ENCODE results near the gene SCLY. TPM values are rescaled to one million over a fixed set of nuclear protein-coding genes. Genes with fewer than 3 reads are reported as not detected.
"Not testable (repeated sequence)": the region's sequence is repeated elsewhere in the genome, so short reads cannot be mapped to it uniquely, and the experiment has no call there.

Gene SCLY
- polyA plus RNA-seq, 1 experiment, result 11.2 TPM

DNA sequence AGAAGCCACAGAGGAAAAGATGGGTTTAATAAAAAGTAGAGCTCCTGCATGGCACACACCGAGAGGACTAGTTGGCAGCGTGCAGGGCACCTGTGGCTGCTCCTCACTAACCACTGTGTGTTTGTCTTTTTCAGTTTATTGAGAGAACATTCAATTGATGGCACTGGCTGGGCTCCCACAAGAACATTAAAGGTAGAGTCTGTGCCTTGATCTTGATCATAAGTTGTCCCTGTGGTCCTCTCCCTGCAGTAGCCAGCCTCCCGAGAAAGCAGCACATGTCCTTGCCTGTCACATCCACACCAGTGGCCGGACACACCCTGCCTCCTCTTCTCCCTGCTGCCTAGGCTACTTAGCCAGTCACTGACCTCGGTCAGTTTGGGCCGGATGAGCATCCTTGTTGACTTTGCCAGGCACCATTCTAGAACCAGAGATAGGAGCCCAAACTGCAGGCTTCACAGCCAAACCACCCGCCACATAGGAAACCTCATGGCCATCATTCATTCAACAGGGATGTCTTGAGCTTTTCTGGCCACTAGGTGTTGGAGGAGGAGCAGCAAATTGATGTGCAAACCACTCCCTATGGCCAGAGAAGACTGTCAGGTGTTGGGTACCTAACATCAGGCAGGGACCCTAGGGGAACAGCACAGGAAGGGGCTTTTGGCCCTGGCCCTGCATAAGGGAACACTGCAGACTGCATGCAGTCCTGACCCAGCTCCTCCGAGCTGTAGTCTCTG, 30.2 kb upstream of the SCLY start:
- TF ChIP-seq, protein P1, sequence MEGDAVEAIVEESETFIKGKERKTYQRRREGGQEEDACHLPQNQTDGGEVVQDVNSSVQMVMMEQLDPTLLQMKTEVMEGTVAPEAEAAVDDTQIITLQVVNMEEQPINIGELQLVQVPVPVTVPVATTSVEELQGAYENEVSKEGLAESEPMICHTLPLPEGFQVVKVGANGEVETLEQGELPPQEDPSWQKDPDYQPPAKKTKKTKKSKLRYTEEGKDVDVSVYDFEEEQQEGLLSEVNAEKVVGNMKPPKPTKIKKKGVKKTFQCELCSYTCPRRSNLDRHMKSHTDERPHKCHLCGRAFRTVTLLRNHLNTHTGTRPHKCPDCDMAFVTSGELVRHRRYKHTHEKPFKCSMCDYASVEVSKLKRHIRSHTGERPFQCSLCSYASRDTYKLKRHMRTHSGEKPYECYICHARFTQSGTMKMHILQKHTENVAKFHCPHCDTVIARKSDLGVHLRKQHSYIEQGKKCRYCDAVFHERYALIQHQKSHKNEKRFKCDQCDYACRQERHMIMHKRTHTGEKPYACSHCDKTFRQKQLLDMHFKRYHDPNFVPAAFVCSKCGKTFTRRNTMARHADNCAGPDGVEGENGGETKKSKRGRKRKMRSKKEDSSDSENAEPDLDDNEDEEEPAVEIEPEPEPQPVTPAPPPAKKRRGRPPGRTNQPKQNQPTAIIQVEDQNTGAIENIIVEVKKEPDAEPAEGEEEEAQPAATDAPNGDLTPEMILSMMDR (IDR thresholded peaks at IDR 0.05; ENCODE audit: low read depth, low read length), result no peak
- Histone ChIP-seq H3K27me3 (ENCODE audit: control insufficient read depth, insufficient read depth, low read length) (no peaks in the 10 kb centered on the region), H3K9me3 (ENCODE audit: control insufficient read depth, insufficient read depth, low read length) (no peaks in the 10 kb centered on the region), H3K27ac (ENCODE audit: low read depth, low read length) (no peak overlapping the region), H3K4me3 (ENCODE audit: low read depth, low read length) (no peak overlapping the region)
- ChIA-PET CTCF (no interaction called here), POLR2A (no interaction called here)
- DNase-seq (ENCODE audit: low read depth, low spot score), result no peak

DNA sequence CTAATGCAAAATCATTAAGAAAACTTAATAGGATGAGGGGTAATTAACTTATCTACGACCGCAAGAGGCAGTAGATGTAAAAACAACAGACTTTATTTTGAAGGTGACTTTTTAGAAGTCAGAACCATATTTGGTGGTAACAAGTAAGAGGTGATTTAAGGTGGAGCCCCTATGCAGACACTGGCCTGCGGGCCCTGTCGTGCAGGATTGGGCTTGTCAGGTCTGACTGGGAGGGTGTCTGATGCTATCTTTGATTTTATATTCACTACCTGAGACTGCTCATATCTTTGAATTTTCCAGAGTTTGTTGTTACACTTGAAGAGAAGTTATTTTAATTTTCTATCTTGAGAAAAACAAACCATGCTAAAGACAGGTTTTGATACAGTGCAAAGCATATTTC, 29.1 kb upstream of the SCLY start:
- Histone ChIP-seq H3K9me3 (ENCODE audit: control insufficient read depth, insufficient read depth, low read length) (no peaks in the 10 kb centered on the region), H3K27ac (ENCODE audit: low read depth, low read length) (no peak overlapping the region), H3K4me3 (ENCODE audit: low read depth, low read length) (no peak overlapping the region), H3K27me3 (ENCODE audit: control insufficient read depth, insufficient read depth, low read length) (no peaks in the 10 kb centered on the region)
- DNase-seq (ENCODE audit: low read depth, low spot score), result no peak
- TF ChIP-seq, protein P1 (IDR thresholded peaks at IDR 0.05; ENCODE audit: low read depth, low read length), result no peak
- ChIA-PET POLR2A (no interaction called here), CTCF (no interaction called here)

DNA sequence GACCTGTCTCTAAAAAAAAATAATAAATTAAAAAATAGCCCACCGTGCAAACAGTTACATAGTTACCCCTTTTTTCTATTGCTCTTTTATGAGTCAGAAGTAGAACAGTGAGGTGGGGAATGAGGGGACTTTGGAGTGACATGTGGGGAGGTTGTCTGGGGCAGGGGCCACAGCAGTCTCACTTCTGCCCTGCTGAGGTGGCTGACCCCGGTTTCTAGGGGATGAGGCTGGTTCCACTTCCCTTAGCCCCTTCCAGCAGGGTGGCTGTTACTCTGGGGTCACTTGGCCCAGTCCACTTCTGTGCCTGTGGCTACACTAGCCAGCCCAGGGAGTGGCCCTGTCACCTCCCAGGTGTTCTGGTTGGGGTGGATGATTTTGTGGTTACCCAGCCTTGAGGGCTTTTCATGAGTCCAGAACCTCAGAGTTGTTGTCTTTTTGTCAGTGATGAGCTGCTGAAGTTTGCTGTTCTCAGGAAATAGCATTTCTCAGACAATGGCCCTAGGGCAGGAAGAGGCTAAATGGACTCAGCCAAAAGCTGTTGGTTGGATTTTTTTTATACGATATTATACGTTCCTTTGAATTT, 28.0 kb upstream of the SCLY start:
- H3K4me3 ChIP-seq (ENCODE audit: low read depth, low read length), result no peak overlapping the region
- no peak for DNase-seq (ENCODE audit: low read depth, low spot score)
- TF ChIP-seq, protein P1 (IDR thresholded peaks at IDR 0.05; ENCODE audit: low read depth, low read length), result no peak
- ChIA-PET CTCF (no interaction called here), POLR2A (no interaction called here)
- no peak overlapping the region for H3K27ac ChIP-seq (ENCODE audit: low read depth, low read length)
- H3K9me3 ChIP-seq (ENCODE audit: control insufficient read depth, insufficient read depth, low read length), result no peaks in the 10 kb centered on the region
- no peaks in the 10 kb centered on the region for H3K27me3 ChIP-seq (ENCODE audit: control insufficient read depth, insufficient read depth, low read length)

DNA sequence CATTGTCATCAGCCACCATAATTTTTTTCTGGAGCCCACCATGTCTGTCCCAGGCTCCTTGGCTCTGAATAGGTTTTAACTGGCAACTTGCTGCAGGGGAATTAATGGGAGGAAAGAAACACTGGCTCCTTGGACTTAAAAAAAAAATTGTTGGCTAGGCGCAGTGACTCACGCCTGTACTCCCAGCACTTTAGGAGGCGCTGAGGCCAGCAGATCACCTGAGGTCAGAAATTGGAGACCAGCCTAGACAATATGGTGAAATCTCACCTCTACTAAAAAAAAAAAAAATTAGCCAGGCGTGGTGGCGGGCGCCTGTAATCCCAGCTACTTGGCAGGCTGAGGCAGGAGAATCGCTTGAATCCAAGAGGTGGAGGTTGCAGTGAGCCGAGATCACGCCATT, 26.8 kb upstream of the SCLY start:
- POLR2A ChIA-PET; CTCF ChIA-PET; H3K27ac ChIP-seq (ENCODE audit: low read depth, low read length); H3K9me3 ChIP-seq (ENCODE audit: control insufficient read depth, insufficient read depth, low read length); H3K4me3 ChIP-seq (ENCODE audit: low read depth, low read length); DNase-seq (ENCODE audit: low read depth, low spot score); H3K27me3 ChIP-seq (ENCODE audit: control insufficient read depth, insufficient read depth, low read length): not testable (repeated sequence)

DNA sequence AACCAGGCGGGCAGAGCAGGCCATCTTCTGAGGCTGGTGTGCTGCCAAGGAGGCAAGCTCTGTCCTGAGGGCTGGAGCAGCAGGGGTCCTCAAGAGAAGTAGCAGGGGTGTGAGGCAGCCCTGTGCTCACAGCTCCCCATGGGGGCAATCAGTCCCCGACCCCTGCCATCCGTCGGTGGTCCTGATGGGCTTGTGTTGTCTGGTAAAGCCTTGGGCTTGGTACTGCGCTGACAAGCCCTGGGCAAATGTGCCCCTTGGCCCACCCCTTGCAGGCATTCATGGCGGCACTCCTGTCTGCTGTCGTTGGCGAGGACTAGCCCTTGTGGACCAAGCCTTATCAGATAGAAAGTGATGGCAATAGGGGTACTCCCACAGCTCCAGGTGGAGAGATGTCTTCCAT, 22.6 kb upstream of the SCLY start:
- ChIA-PET CTCF (no interaction called here), POLR2A (no interaction called here)
- Histone ChIP-seq H3K4me3 (ENCODE audit: low read depth, low read length) (no peak overlapping the region), H3K9me3 (ENCODE audit: control insufficient read depth, insufficient read depth, low read length) (no peaks in the 10 kb centered on the region; the same call in 1 of the 2 replicates), H3K27ac (ENCODE audit: low read depth, low read length) (no peak overlapping the region), H3K27me3 (ENCODE audit: control insufficient read depth, insufficient read depth, low read length) (no peaks in the 10 kb centered on the region)
- no peak for DNase-seq (ENCODE audit: low read depth, low spot score)
- TF ChIP-seq, protein P1 (IDR thresholded peaks at IDR 0.05; ENCODE audit: low read depth, low read length), result no peak
